ENCODE measurements around the gene PTPRN2.

PTPRN2 gene

DNA sequence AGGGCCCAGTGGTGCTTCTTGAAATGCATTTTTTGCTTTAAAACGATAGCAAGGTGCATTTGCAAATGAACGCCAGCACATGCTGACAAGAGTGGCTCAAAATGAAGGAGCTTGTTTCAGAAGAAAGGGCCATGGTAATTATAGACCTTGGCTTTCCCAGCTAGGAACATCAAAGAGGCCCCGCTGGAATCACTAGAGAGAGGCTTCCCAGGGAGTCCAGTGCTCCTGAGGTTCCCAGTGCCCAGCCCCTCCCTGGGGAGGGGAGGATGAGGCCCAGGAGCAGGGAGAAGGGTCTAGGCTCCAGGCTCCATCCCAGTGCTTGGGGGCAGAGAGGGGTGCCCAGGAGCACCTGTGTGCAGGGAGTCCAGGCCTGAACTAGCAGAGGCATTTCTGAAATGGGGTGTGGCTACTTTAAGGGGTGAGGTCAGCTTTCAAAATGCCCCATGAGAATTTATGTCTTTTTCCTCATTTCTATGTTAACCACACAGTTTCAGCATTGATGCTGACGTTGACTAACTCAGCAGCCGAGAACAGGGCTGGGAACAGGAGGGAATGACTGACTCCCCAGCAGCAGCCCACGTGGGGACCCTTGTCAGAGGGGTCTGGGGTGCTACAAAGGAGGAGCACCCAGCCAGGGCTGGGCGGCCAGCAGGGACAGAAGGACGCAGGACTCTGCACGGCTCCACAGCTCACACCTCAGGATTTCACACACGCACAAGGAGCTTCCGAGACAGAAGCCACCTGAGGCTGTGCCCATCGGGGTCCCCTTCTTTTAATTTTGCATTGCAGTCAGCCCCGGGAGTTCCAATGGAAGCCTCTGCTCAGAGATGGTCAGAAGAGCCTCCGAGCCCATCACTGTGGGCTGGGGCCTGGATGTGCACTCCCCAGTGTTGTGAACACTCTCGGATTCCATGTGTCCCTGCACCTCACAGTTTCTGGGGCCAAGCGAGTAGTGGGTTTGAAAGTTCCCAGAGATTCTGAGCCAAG, 570.2 kb downstream of the PTPRN2 start:
- no peak for TF ChIP-seq JUND (IDR thresholded peaks at IDR 0.05; ENCODE audit: low read depth)
- DNase-seq (ENCODE audit: low read depth in 1 of 2, low spot score in 1 of 2), result no peak
- in situ Hi-C loops (cut with HindIII; ENCODE audit: low pct_unique_long_range_greater_than_20kb, low sequenced_read_pairs), result no loop called here

DNA sequence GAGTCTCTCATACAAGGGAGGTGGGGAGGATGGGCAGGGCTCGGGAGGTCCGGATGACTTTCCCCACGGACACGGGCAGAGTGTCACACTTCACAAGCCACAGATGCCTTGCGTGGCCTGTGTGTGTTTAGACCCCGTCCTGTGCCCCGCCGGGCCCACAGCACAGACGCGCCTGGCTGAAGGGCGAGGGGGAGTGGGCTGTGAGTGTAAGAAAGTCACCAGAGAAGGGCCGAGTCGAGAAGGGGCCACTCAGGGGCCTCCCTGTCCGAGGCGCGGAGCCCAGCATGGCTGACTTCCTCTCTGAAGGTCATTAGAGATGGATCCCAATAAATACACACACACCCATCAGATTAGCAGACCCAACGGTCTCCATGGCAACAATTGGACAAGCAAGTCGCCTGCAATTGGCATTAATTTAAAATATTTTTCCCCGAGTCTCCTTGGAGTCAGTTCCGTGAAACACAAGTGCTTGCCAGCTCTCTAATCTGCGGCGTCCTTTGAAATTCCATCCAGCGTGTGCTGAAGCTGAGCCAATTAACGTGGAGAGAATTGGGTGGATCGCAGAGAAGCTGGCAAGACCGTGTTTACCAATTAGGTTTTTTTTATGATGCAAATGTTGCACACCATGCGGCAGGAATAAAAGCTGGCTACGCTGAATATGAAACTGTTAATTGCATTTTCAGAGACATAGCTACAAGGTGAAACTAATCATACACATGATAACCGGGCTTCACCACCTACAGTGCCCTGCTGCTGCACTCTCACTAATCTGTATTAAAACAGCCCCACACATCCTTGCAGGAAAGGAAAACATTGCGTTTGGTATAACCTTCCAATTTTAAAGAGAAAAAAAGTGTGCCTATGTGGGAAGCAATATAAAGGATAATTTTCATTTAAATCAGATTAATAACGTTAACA, 571.2 kb downstream of the PTPRN2 start:
- DNase-seq (ENCODE audit: low read depth in 1 of 2, low spot score in 1 of 2), result no peak
- in situ Hi-C loops (cut with HindIII; ENCODE audit: low pct_unique_long_range_greater_than_20kb, low sequenced_read_pairs), result no loop called here
- TF ChIP-seq JUND (IDR thresholded peaks at IDR 0.05; ENCODE audit: low read depth), result no peak

DNA sequence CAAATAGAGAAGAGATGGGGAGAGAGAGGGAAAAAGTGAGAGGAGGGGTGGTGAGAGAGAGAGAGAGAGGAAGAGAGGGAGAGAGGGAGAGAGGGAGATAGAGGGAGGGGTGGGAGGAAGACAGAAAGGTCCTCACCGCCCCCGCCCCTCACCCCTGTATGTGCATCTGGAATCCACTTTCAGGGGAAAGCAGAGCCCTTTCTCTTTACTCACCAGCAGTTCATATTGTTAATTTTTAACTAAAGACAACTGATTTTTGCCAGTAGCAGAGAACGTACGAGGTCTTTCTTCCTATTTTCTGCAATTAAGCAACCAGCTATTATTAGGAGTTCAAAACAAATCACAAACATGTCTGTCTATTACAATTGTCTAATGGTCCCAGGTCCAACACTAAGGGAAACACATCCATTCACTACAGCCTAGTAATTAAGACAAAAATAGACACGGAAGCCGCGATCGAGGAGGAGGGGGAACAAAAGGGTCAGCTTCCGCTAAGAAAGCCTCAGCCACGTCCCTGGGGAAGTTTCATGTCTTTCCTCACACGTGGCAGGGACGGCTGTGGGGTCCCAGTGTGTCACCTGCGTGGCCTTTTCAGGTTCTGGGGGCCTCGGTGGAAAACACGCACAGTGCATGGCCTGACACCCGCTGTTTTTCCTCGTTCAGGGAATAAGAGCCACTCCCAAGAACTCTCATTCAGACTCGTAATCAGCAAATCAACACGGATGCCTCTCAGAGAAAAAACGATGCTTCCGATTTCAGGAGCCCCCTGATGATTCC, 572.0 kb downstream of the PTPRN2 start:
- in situ Hi-C loops (cut with HindIII; ENCODE audit: low pct_unique_long_range_greater_than_20kb, low sequenced_read_pairs), result no loop called here
- no peak for DNase-seq (ENCODE audit: low read depth in 1 of 2, low spot score in 1 of 2)
- no peak for TF ChIP-seq JUND (IDR thresholded peaks at IDR 0.05; ENCODE audit: low read depth)

DNA sequence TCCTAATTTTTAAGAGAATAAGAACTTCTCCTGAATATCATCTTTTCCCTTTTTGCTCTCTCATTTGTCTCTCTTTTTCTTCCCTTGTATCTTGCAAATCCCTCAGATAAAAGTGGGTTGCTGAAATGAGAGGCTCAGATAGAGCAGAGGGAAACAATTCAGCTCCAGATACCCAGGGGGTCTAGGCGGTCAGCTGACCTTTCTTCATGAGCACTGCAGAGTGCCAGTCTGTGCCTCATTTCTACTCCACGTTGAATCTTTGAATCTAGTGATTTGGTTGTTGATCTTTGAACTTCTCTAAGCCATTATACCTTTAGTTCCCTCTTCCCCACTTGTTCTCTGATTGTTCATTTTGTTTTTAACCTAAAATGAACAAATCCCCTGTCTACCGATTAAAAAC, 572.6 kb downstream of the PTPRN2 start:
- no peak for TF ChIP-seq JUND (IDR thresholded peaks at IDR 0.05; ENCODE audit: low read depth)
- in situ Hi-C loops (cut with HindIII; ENCODE audit: low pct_unique_long_range_greater_than_20kb, low sequenced_read_pairs), result no loop called here

DNA sequence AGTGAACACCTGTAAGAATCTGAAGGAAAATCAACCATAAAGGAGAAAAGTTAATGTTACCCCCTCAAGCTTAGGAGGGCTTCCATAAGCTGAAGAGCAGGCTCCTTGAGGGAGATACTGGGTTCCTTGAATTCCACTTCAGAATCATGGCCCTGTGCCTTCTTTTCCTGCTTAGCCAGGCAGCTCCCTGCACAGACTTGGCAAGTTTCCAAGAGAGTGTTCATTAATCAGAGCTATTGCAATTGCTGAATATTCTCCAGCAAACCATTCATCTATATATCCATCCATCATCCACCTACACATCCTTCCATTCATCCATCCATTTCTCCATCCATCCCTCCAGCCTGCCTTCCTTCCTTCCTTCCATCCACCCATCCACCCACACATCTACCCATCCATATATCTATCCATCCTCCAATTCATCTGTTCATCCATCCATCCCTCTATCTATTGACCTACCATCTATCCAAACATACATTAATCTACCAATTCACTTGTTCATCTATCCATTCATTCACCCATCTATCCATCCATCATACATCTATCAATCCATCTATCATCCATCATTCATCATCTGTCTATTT, 574.4 kb downstream of the PTPRN2 start:
- in situ Hi-C loops (cut with HindIII; ENCODE audit: low pct_unique_long_range_greater_than_20kb, low sequenced_read_pairs), result no loop called here
- DNase-seq (ENCODE audit: low read depth in 1 of 2, low spot score in 1 of 2), result no peak
- no peak for TF ChIP-seq JUND (IDR thresholded peaks at IDR 0.05; ENCODE audit: low read depth)

More for the DNA sequence above, 572.6 kb downstream of the PTPRN2 start:
- DNase-seq (ENCODE audit: low read depth in 1 of 2, low spot score in 1 of 2), result no peak

DNA sequence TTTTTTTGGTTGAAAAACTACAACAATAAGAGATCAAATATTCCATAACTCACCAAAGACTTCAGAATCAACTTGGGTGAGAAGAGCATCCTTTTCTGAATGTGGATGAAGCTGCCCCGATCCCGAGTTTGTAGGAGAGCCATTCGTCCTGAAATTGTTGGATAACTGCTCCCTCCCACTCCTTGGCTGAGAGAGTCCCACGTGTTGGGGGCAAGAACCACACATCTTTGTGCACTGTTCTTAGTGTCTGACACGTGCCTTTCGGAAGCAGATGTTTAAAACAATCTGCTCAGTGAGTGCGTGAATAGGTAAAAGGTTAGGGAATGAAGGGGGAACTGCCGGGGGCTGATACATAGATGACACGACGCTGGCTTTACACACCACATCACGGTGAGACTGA, 575.7 kb downstream of the PTPRN2 start:
- in situ Hi-C loops (cut with HindIII; ENCODE audit: low pct_unique_long_range_greater_than_20kb, low sequenced_read_pairs), result no loop called here
- no peak for DNase-seq (ENCODE audit: low read depth in 1 of 2, low spot score in 1 of 2)
- TF ChIP-seq JUND (IDR thresholded peaks at IDR 0.05; ENCODE audit: low read depth), result no peak

DNA sequence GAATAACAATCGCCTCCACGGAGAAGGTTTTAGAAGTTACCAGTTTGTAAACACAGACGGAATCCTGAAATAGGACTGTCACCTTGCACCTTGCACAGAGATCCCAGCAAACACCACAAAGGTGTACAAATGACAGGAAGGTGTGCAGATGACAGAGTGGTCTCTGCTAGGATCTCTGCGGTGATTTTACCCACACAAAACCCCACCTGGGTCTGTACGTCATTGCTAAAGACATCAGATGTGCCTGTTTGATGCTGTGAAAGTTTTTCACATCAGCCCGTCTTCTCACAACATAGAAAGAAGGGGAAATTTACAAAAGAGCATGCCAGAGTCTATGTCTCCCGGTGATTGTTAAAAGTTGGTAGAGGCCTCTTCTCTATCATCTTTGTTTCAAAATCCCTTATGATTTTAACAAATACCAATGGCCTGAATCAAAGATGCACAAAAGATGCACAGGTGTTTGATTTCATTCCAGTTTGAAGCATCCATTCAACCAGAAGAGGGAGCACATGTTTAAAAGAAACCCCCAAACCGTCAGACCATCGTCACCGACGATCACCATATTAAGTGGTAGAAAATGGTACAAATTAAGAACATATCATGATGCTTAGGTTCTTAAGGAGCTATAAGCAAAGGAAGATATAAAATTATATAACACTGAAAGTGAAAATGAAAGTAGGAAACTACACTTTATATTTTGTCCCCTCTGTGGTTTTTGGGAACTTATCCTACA, 576.5 kb downstream of the PTPRN2 start:
- DNase-seq (ENCODE audit: low read depth in 1 of 2, low spot score in 1 of 2), result no peak
- in situ Hi-C loops (cut with HindIII; ENCODE audit: low pct_unique_long_range_greater_than_20kb, low sequenced_read_pairs), result no loop called here
- TF ChIP-seq JUND (IDR thresholded peaks at IDR 0.05; ENCODE audit: low read depth), result no peak

DNA sequence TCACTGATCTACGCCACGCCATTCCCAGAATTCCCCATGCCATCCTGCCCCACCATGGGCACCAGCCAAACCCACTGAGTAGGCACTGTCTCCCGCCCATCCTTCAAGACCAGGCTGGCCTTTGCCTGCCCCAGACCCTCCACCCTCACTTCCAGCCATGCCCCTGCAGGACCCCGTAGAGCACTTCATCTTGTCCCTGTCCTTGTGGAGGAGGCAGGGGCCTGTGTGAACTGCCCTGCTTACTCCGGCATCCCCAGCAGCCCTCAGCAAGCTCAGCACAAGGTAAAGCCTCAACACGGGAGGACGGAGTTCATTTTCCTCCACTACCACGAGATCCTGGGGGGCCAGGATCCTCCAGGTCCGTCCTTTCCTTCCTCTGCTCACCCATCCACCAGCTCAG, 577.7 kb downstream of the PTPRN2 start:
- TF ChIP-seq JUND (IDR thresholded peaks at IDR 0.05; ENCODE audit: low read depth), result no peak
- no peak for DNase-seq (ENCODE audit: low read depth in 1 of 2, low spot score in 1 of 2)
- in situ Hi-C loops (cut with HindIII; ENCODE audit: low pct_unique_long_range_greater_than_20kb, low sequenced_read_pairs), result no loop called here

DNA sequence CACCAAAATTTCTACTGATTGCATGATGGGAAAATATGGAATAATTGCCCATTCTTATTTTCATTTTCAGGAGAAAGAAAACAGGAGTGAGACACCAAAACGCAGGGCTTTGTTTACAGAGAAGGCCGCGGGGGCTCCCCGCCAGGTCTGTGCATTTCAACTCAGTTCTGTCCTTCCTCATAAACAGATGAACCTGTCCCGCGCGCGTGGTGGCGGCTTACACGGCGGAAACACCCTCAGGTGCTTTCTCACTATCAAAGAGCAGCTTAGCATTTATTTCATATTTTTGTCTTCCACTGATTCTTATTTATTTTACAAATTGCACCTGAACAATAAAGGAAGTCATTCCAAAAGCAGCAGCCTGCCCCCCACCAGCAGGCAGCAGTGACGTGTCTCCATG, 579.4 kb downstream of the PTPRN2 start:
- TF ChIP-seq JUND (IDR thresholded peaks at IDR 0.05; ENCODE audit: low read depth), result no peak
- no peak for DNase-seq (ENCODE audit: low read depth in 1 of 2, low spot score in 1 of 2)
- in situ Hi-C loops (cut with HindIII; ENCODE audit: low pct_unique_long_range_greater_than_20kb, low sequenced_read_pairs), result no loop called here

DNA sequence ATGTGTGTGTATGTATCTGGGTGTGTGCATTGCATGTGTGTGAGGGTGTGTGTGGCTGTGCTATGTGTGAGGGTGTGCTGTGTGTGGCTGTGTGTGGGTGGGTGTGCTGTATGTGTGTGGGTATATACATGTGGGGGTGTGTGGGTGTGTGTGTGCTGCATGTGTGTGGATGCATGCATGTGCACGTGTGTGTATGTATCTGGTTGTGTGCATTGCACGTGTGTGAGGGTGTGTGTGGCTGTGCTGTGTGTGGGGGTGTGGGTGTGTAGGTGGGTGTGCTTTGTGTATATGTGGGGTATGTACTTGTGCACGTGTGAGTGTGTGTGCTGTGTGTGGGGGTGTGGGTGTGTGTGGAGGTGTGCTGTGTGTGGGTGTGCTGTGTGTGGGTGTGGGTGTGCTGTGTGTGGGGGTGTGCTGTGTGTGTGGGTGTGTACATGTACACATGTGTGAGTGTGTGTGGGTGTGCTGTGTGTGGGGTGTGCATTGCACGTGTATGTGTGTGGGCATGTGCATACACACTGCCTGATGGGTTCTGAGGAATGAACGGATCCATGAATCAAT, 579.8 kb downstream of the PTPRN2 start:
- in situ Hi-C loops (cut with HindIII; ENCODE audit: low pct_unique_long_range_greater_than_20kb, low sequenced_read_pairs), result no loop called here
- TF ChIP-seq JUND (IDR thresholded peaks at IDR 0.05; ENCODE audit: low read depth), result no peak
- DNase-seq (ENCODE audit: low read depth in 1 of 2, low spot score in 1 of 2), result no peak

Measured in T47D (cell line).